PC-9 (cell line): ENCODE results near the gene PROM1.

Experiments
- EZH2 ChIP-seq: fragments of 200-600 bp; sonication (generic); IDR thresholded peaks from 2 replicates; pipeline ENCODE4 v1.8.0; 2017; ENCODE audit warnings: antibody characterized with exemption, low read depth
- TF ChIP-seq, protein P1 (sequence below): fragments of 200-600 bp; sonication (generic); conservative IDR thresholded peaks from 2 replicates; pipeline ENCODE4 v1.6.1; 2017; ENCODE audit warnings: mixed run types, antibody characterized with exemption, mild to moderate bottlenecking, moderate library complexity

GRCh38 chr4:16006771-16007446, 76.9 kb downstream of the PROM1 start:
- TF ChIP-seq, protein P1, sequence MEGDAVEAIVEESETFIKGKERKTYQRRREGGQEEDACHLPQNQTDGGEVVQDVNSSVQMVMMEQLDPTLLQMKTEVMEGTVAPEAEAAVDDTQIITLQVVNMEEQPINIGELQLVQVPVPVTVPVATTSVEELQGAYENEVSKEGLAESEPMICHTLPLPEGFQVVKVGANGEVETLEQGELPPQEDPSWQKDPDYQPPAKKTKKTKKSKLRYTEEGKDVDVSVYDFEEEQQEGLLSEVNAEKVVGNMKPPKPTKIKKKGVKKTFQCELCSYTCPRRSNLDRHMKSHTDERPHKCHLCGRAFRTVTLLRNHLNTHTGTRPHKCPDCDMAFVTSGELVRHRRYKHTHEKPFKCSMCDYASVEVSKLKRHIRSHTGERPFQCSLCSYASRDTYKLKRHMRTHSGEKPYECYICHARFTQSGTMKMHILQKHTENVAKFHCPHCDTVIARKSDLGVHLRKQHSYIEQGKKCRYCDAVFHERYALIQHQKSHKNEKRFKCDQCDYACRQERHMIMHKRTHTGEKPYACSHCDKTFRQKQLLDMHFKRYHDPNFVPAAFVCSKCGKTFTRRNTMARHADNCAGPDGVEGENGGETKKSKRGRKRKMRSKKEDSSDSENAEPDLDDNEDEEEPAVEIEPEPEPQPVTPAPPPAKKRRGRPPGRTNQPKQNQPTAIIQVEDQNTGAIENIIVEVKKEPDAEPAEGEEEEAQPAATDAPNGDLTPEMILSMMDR = no peak
- TF ChIP-seq EZH2 = no peak
